Brain microvascular endothelial cell (primary cell): ENCODE results near the gene ANKRD18B.
"Not testable (repeated sequence)": the region's sequence is repeated elsewhere in the genome, so short reads cannot be mapped to it uniquely, and the experiment has no call there.

Experiments used
- DNase-seq: peaks from one replicate; pipeline ENCODE4 v3.0.0-alpha.2; 2020
- H3K27ac ChIP-seq: fragments of 250-450 bp; sonication (Bioruptor Pico); 2 replicates; pipeline ENCODE4 v1.5.1; 2020; ENCODE audit warnings: mild to moderate bottlenecking, moderate library complexity
- H3K27me3 ChIP-seq: fragments of 250-450 bp; sonication (Bioruptor Pico); replicated peaks from 2 replicates; pipeline ENCODE4 v1.5.1; 2020; ENCODE audit warnings: mild to moderate bottlenecking
- H3K36me3 ChIP-seq: fragments of 250-450 bp; sonication (Bioruptor Pico); replicated peaks from 2 replicates; pipeline ENCODE4 v1.5.1; 2020; ENCODE audit warnings: mild to moderate bottlenecking
- H3K4me3 ChIP-seq: 2 replicates; pipeline ENCODE4 v1.5.1; 2011; ENCODE audit warnings: low read depth, mild to moderate bottlenecking, control low read depth, low read length, moderate library complexity
- in situ Hi-C: cut with HindIII; loops from 2 replicates; pipeline ENCODE4 v1.10.0; 2017; ENCODE audit warnings: low sequenced_read_pairs, low pct_ligation_motif_present

The ANKRD18B gene

DNA sequence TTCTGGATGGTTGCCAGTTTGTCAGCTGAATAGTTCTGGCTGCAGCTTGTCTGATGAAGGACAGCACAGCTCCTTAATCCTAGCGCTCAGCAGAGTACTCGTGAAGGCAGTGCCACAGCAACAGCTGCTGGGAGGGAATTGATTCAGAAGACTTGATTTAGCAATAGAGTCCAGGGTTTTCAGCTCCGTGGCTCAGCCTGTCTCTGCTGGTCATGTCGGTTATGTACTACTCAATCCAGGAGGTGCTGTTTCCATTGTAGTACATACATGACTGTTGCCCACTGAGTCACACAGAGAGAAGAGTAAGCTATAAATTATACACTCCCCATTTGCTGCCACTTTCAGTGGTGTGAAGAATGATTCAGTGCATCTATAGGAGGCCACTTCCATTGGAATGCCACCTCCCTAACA is 28.3 kb downstream of the ANKRD18B start:
- in situ Hi-C loops, H3K4me3 ChIP-seq, H3K27ac ChIP-seq, H3K27me3 ChIP-seq, H3K36me3 ChIP-seq: not testable (repeated sequence)
- peak; percentile 20 for DNase-seq

DNA sequence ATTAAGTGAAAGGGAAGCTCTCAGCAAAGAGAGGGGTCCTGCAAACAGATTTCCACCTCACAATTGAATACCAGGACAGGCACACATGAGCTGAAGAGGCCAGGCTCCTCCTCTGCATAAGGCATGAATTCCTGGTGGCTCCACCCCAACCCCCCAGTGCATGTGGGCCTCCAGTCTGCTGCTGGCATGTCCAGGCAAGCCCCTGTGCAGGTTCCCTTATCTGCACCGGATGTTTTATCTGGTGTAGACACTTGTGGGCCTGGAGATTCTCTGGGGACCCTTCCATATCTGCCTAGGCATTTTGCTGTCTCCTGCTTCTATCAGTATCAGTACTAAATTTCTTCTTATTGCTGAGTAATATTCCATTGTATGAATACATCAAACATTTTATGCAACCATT is 36.2 kb downstream of the ANKRD18B start:
- DNase-seq, H3K27ac ChIP-seq, H3K4me3 ChIP-seq, H3K27me3 ChIP-seq, H3K36me3 ChIP-seq, in situ Hi-C loops: not testable (repeated sequence)

DNA sequence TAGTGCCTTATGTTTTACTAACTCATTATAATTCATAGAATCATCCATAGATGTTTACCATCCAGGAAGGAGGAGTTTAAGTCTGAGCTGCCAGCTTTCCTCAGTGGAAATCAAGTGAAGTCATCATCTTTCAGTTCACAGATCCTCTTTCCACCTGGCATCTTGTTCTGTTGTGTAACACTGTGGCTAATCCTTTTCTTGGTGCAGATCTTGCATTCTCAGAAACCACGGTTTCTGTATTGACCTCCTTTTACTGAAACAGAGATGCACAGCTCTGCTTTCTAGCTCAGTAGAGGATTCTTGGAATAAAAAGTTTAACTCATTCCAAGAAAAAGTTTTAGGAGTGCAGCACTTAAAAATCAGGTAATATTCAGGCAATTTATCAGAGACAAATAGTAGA is 38.1 kb downstream of the ANKRD18B start:
- H3K36me3 ChIP-seq, H3K27ac ChIP-seq, DNase-seq, H3K27me3 ChIP-seq, H3K4me3 ChIP-seq, in situ Hi-C loops: not testable (repeated sequence)

DNA sequence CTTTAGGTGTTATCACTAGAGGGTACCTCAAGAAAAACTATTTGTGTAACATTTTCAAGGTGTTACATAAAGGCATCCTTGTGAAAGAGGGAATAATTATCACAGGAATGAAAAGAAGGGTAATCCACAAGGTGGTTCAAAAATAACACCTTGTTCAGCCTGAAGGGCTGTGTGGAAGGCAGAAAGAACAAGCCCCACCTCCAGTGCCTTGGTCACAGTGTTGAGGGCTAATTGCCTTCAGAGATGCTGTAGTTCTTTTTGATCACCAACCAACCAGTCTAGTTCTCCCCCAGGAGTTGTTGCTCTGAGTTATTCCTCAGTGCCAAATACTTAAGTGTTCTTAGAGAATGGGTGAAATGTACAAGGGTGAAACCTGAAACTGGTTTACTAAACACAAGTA is 43.7 kb downstream of the ANKRD18B start:
- in situ Hi-C loops, DNase-seq, H3K27ac ChIP-seq, H3K36me3 ChIP-seq, H3K4me3 ChIP-seq, H3K27me3 ChIP-seq: not testable (repeated sequence)

DNA sequence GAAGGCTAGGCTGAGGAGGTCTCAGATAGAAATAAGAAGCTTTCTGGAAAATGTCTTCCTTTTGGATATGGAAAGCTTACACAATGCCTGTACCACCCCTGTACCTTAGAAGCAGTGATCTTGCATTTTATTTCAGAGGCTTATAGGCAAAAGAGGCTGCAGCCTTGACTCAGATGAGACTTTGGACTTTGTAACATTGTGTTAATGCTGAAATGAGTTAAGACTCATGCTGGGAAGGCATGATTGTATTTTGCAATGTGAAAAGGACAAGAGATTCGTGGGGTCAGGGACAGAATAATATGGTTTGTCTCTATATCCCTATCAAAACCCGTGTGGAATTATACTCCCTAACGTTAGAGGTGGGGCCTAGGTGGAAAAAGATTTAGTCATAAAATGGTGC is 53.7 kb downstream of the ANKRD18B start:
- H3K27ac ChIP-seq, H3K4me3 ChIP-seq, H3K27me3 ChIP-seq, H3K36me3 ChIP-seq, in situ Hi-C loops, DNase-seq: not testable (repeated sequence)

DNA sequence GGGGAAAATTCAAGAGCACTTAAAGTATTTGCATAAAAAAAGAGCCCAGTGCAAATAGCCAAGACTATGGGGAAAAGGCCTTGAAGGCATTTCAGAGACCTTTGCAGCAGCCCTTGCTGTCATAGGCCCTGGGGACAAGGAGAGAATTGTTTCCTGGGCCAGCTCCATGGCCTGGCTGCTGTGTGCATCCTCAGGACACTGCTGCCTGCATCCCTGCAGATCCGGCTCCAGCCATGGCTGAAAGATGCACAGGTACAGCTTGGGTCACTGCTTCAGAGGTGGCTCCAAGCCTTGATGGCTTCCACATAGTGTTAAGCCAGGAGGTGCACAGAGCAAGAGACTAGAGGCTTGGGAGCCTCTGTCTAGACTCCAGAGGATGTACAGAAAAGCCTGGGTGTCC is 55.9 kb downstream of the ANKRD18B start:
- H3K27me3 ChIP-seq, in situ Hi-C loops: not testable (repeated sequence)

DNA sequence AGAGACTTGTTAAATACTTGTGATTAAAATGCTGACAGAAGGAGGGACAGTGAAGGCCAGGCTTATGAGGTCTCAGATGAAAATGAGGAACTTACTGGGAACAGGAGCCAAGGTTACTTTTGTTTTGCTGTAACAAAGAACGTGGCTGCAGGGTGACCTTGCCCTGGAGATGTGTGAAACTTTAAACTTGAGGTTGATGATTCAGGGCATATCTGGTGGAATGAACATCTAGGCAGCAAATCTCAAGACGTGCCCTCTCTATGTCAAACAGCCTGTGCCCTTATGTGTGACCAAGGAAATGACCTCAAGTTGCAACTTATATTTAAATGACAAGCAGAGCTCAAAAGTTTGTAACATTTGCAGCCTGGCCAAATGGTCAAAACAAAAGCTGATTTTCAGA is 58.6 kb downstream of the ANKRD18B start:
- in situ Hi-C loops, DNase-seq, H3K4me3 ChIP-seq, H3K27me3 ChIP-seq, H3K27ac ChIP-seq, H3K36me3 ChIP-seq: not testable (repeated sequence)

More for the DNA sequence above, 55.9 kb downstream of the ANKRD18B start:
- H3K36me3 ChIP-seq, DNase-seq, H3K4me3 ChIP-seq, H3K27ac ChIP-seq: not testable (repeated sequence)

DNA sequence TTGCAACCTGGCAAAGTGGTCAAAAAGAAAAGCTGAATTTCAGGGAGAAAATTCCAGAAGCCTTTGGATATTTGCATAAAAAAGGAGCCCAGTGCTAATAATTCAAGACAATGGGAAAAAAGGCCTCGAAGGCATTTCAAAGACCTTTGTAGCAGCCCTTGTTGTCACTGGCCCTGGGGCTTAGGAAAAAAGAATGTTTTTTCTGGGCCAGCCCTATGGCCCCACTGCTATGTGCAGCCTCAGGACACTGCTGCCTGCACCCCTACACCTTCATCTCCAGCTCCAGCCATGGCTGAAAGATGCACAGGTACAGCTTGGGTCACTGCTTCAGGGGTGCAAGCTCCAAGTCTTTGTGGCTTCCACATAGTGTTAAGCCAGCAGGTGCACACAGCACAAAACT is 62.1 kb downstream of the ANKRD18B start:
- H3K27ac ChIP-seq, DNase-seq, H3K36me3 ChIP-seq, H3K4me3 ChIP-seq, in situ Hi-C loops, H3K27me3 ChIP-seq: not testable (repeated sequence)

DNA sequence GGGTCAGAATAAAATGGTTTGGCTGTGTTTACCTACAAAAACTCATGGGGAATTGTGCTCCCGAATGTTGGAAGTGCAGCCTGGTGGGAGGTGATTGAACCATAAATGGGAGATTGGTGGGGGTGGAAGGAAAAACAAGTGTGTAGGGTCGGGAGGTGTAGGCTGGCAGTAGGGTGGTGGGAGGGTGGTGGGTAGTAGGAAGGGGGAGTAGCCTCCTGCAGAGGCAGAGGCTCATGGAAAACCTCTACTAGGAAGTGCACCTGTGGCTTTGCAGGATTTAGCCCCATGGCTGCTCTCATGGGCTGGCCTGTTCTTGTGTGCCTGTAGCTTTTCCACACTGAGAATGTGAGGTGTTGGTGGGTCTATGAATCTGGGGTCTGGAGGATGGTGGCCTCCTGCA is 63.7 kb downstream of the ANKRD18B start:
- H3K4me3 ChIP-seq, in situ Hi-C loops, H3K36me3 ChIP-seq, H3K27ac ChIP-seq, DNase-seq, H3K27me3 ChIP-seq: not testable (repeated sequence)

DNA sequence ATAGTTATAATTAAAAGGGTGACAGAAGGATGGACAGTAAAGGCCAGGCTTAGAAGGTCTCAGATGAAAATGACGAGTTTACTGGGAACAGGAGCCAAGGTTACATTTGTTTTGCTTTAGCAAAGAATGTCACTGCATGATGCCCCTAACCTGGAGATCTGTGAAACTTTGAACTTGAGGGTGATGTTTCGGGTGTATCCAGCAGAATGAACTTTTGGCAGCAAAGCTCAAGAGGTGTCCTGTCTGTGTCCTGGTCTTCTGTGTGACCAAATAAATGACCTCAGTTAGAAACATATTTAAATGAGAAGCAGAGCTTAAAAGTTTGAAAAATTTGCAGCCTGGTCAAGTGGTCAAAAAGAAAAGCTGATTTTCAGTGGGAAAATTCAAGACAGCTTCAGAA is 64.8 kb downstream of the ANKRD18B start:
- H3K27ac ChIP-seq, H3K36me3 ChIP-seq, H3K27me3 ChIP-seq, DNase-seq, in situ Hi-C loops, H3K4me3 ChIP-seq: not testable (repeated sequence)

DNA sequence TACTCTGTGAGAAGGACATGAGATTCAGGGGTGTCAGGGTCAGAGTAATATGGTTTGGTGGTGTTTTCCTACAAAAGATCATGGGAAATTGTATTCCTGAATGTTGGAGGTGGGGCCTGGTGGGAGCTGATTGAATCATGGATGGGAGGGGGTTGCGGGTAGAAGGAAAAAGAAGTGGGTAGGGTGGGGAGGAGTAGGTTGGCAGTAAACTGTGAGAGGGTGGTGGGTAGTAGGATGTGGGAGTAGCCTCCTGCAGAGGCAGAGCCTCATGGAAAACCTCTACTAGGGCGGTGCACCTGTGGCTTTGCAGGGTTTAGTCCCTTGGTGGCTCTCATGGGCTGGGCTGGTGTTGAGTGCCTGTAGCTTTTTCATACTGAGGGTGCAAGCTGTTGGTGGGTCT is 66.8 kb downstream of the ANKRD18B start:
- DNase-seq, H3K4me3 ChIP-seq, H3K27ac ChIP-seq, H3K27me3 ChIP-seq, H3K36me3 ChIP-seq, in situ Hi-C loops: not testable (repeated sequence)

DNA sequence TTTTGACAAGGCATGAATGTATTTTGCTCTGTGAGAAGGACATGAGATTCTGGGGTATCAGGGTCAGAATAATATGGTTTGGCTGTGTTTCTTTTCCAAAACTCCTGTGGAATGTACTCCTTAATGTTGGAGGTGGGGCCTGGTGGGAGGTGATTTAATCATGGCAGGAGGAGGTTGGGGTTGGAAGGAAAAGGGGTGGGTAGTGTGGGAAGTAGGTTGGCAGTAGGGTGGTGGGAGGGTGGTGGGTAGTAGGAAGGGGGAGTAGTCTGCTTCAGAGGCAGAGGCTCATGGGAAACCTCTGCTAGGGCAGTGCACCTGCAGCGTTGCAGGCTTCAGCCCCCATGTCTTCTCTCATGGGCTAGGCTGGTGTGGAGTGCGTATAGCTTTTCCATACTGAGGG is 72.9 kb downstream of the ANKRD18B start:
- H3K4me3 ChIP-seq, in situ Hi-C loops, H3K36me3 ChIP-seq, H3K27me3 ChIP-seq, H3K27ac ChIP-seq, DNase-seq: not testable (repeated sequence)

DNA sequence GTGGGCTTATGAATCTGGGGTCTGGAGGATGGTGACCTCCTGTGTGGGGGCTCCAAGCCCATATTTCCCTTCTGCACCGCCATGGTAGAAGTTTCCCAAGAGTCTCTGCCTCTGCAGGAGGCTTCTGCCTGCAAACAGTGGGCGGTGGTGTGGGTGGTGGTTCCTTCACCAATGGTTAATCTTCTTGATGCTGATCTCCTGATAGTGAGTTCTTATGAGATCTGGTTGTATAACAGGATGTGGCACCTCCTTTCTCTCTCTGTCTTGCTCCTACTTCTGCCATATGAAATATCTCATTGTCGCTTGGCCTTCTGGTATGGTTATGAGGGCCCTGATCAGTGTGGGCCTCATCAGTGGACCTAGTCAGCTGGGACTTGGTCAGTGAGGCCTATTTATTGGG is 73.3 kb downstream of the ANKRD18B start:
- in situ Hi-C loops, DNase-seq, H3K27me3 ChIP-seq, H3K36me3 ChIP-seq, H3K4me3 ChIP-seq, H3K27ac ChIP-seq: not testable (repeated sequence)
